Smooth muscle cell (in vitro differentiated cells): Measurements from ENCODE around the gene GAK. TPM values are rescaled to one million over a fixed set of nuclear protein-coding genes. Genes with fewer than 3 reads are reported as not detected.

ENCODE experiments used
- DNase-seq: peaks from one replicate; lab custom pipeline; 2025; ENCODE audit not compliant: unreplicated experiment; lab: John Stamatoyannopoulos, UW
- H2AFZ ChIP-seq: fragments of 200-600 bp; sonication (generic); 2 replicates; pipeline ENCODE4 v1.6.0; 2016; ENCODE audit warnings: antibody characterized with exemption, low read depth, mild to moderate bottlenecking
- H3F3A ChIP-seq: fragments of 200-600 bp; sonication (generic); 2 replicates; pipeline ENCODE4 v1.6.0; 2017; ENCODE audit warnings: antibody characterized with exemption, low read depth
- H3K27ac ChIP-seq: fragments of 200-600 bp; sonication (generic); 2 replicates; pipeline ENCODE4 v1.5.1; 2016; ENCODE audit warnings: low read depth, mild to moderate bottlenecking
- H3K27me3 ChIP-seq: fragments of 200-600 bp; sonication (generic); 2 replicates; pipeline ENCODE4 v1.6.1; 2016; ENCODE audit warnings: low read depth, mild to moderate bottlenecking
- H3K36me3 ChIP-seq: fragments of 200-600 bp; sonication (generic); 2 replicates; pipeline ENCODE4 v1.5.1; 2016; ENCODE audit warnings: low read depth
- H3K4me1 ChIP-seq: fragments of 200-600 bp; sonication (generic); 2 replicates; pipeline ENCODE4 v1.5.1; 2016; ENCODE audit warnings: low read depth
- H3K4me2 ChIP-seq: fragments of 200-600 bp; sonication (generic); 2 replicates; pipeline ENCODE4 v1.6.0; 2016; ENCODE audit warnings: mild to moderate bottlenecking
- H3K4me3 ChIP-seq: fragments of 200-600 bp; sonication (generic); 2 replicates; pipeline ENCODE4 v1.5.1; 2016; ENCODE audit warnings: mild to moderate bottlenecking
- H3K79me2 ChIP-seq: fragments of 200-600 bp; sonication (generic); 2 replicates; pipeline ENCODE4 v1.6.0; 2016; ENCODE audit warnings: low read depth, mild to moderate bottlenecking
- H3K9ac ChIP-seq: fragments of 200-600 bp; sonication (generic); 2 replicates; pipeline ENCODE4 v1.6.0; 2016; ENCODE audit warnings: low read depth
- H3K9me3 ChIP-seq: fragments of 200-600 bp; sonication (generic); replicated peaks from 2 replicates; pipeline ENCODE4 v1.5.1; 2016; ENCODE audit warnings: low read depth
- H4K20me1 ChIP-seq: fragments of 200-600 bp; sonication (generic); 2 replicates; pipeline ENCODE4 v1.6.0; 2016; ENCODE audit warnings: low read depth
- WGBS: methylation state at CpG from one replicate; pipeline ENCODE4 v1.1.7; 2016; ENCODE audit warnings: low lambda C conversion rate; 5-methylcytosine and 5-hydroxymethylcytosine counted together
- polyA plus RNA-seq: library from polyadenylated mRNA; unstranded; fragments of >200 nt; fragmentation: Nextera tagmentation; extraction: Ambion mirVana; gene quantifications from 2 replicates; pipeline ENCODE4 v1.2.1, GENCODE V29; 2016
- total RNA-seq: library from RNA; depleted of rRNA; stranded (reverse); fragments of >200 nt; gene quantifications from 2 replicates; pipeline ENCODE4 v1.2.3, GENCODE V29; 2014
- TF ChIP-seq, protein P1 (sequence below): fragments of 200-600 bp; sonication (generic); IDR thresholded peaks from 2 replicates; pipeline ENCODE4 v1.5.1; 2017; ENCODE audit warnings: borderline replicate concordance, mild to moderate bottlenecking, antibody characterized with exemption; ENCODE audit not compliant: insufficient read depth, poor library complexity, severe bottlenecking

Gene GAK
- total and polyA plus RNA-seq, 2 experiments from 2014 or later, result 56.2 to 85.4 TPM

DNA sequence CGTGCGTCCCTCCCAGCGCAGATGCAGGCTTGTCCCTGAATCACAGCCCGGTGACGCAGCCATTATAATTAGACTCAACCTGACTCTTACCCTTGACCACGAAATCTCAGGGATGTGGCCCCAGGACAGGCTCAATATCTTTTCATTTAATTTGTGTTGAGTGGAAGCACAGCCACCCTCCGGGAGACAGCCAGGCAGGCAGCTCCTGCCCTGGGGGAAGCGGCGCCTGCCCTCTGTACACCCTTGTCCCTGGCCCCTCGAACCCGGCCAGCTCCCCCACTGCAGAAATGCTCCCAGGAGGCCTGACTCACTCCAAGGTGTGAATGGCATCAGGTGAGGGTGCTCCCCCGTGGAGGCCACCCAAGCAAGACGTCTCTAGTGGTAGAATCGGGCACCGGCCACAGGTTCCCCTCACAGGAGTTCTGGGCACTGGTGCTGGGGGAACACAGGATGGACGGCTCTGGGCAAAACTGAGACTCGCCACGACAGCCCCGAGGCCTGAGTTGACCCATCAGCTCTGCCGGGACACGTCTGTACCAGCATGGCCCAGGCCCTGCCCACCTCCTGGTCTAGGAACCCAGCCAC is 108.8 kb downstream of the GAK start:
- Histone ChIP-seq H3K4me2 (no peak overlapping the region), H3K79me2 (no peaks in the 10 kb centered on the region), H4K20me1 (no peaks in the 10 kb centered on the region), H3K27me3 (peaks cover 78% of the 10 kb centered on the region), H3K9me3 (no peaks in the 10 kb centered on the region), H3K4me3 (no peak overlapping the region), H3K9ac (no peak overlapping the region), H3K27ac (no peak overlapping the region), H2AFZ (no peak overlapping the region), H3K4me1 (no peaks in the 10 kb centered on the region), H3K36me3 (no peaks in the 10 kb centered on the region), H3F3A (no peaks in the 10 kb centered on the region)
- TF ChIP-seq, protein P1, sequence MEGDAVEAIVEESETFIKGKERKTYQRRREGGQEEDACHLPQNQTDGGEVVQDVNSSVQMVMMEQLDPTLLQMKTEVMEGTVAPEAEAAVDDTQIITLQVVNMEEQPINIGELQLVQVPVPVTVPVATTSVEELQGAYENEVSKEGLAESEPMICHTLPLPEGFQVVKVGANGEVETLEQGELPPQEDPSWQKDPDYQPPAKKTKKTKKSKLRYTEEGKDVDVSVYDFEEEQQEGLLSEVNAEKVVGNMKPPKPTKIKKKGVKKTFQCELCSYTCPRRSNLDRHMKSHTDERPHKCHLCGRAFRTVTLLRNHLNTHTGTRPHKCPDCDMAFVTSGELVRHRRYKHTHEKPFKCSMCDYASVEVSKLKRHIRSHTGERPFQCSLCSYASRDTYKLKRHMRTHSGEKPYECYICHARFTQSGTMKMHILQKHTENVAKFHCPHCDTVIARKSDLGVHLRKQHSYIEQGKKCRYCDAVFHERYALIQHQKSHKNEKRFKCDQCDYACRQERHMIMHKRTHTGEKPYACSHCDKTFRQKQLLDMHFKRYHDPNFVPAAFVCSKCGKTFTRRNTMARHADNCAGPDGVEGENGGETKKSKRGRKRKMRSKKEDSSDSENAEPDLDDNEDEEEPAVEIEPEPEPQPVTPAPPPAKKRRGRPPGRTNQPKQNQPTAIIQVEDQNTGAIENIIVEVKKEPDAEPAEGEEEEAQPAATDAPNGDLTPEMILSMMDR, result no peak
- no peak for DNase-seq
- 85% methylated on average over 21 of the region's 21 CpGs for WGBS

DNA sequence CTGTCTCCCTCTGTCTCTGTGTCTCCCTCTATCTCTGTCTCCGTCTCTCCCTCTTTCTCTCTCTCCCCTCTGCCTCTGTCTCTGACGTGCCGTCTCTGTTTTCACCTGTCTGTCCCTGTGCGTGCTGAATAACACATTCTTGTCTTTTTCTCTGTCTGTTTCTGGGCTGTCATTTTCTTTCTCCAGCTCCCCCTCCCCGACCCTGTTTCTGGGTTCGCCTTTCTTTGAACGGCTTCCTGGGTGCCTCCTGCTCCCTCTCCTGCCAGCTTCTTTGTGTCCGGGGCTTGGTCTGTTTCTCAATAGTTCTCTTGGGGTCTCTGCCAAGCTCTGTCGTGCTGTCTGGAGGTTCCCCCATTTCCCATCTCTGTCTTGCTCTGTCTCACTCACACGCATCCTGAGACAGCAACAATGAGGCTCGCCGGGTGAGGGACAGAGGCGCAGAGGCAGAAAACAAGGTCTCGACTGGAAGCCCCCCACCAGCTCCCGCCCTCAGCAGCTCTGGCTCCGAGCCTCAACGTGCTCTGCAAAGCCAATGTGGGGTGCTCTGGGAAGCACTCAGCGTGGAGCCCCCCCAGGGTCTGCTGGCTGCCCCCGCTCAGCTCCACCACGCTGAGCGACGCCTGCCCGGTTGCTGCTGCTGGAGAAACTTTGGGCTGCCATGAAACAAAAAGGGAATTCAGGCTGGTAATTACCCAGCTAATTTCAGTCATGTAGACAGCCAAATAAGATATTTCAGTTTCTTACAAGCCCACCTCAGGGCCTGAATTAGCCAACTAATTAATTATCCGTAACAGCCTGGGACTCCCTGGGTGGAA is 109.5 kb downstream of the GAK start:
- H3K36me3 ChIP-seq, result no peaks in the 10 kb centered on the region
- peaks cover 71% of the 10 kb centered on the region for H3K27me3 ChIP-seq
- TF ChIP-seq, protein P1, result no peak
- no peak overlapping the region for H2AFZ ChIP-seq
- H3K79me2 ChIP-seq, result no peaks in the 10 kb centered on the region
- H3K9ac ChIP-seq, result no peak overlapping the region
- no peak overlapping the region for H3K27ac ChIP-seq
- H4K20me1 ChIP-seq, result no peaks in the 10 kb centered on the region
- H3F3A ChIP-seq, result no peaks in the 10 kb centered on the region
- DNase-seq, result no peak
- no peak overlapping the region for H3K4me3 ChIP-seq
- no peak overlapping the region for H3K4me2 ChIP-seq
- no peaks in the 10 kb centered on the region for H3K9me3 ChIP-seq
- 82% methylated on average over 24 of the region's 24 CpGs for WGBS
- no peaks in the 10 kb centered on the region for H3K4me1 ChIP-seq

DNA sequence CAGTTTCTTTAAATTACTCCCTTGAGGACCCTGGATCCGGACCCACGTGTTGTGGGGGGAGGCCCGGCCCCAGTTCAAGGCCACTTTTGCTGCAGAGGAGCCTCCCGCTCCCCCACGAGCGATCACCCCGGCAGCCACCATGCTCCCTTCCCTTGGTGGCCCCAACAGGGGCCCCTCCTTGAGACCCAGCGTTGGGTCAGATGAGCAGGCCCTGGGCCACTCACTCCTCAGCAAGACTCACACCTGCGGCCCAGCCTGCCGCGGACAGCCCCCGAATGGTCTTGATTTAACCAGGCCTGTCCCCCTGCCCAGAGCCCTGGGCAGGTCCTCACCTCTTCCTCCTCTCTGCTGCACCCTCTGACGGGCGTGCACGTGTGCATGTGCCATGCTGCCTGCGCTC is 110.5 kb downstream of the GAK start:
- H3K4me2 ChIP-seq, result no peak overlapping the region
- WGBS, result 89% methylated on average over 16 of the region's 16 CpGs
- H3K9ac ChIP-seq, result no peak overlapping the region
- no peaks in the 10 kb centered on the region for H3K79me2 ChIP-seq
- H2AFZ ChIP-seq, result no peak overlapping the region
- no peaks in the 10 kb centered on the region for H4K20me1 ChIP-seq
- no peak overlapping the region for H3K27ac ChIP-seq
- no peaks in the 10 kb centered on the region for H3K36me3 ChIP-seq
- H3K9me3 ChIP-seq, result no peaks in the 10 kb centered on the region
- DNase-seq, result no peak
- H3K4me3 ChIP-seq, result no peak overlapping the region
- H3K27me3 ChIP-seq, result peaks cover 66% of the 10 kb centered on the region
- no peaks in the 10 kb centered on the region for H3K4me1 ChIP-seq
- no peaks in the 10 kb centered on the region for H3F3A ChIP-seq
- TF ChIP-seq, protein P1, result no peak
